Embryonic facial prominence (tissue), 1 donor: ENCODE results near the gene MAX.
"Not testable (repeated sequence)": the region's sequence is repeated elsewhere in the genome, so short reads cannot be mapped to it uniquely, and the experiment has no call there.

ENCODE experiments used
- DNase-seq: peaks from one replicate; pipeline ENCODE4 v3.0.0-alpha.2; 2016; ENCODE audit errors: extremely low spot score

Gene MAX

DNA sequence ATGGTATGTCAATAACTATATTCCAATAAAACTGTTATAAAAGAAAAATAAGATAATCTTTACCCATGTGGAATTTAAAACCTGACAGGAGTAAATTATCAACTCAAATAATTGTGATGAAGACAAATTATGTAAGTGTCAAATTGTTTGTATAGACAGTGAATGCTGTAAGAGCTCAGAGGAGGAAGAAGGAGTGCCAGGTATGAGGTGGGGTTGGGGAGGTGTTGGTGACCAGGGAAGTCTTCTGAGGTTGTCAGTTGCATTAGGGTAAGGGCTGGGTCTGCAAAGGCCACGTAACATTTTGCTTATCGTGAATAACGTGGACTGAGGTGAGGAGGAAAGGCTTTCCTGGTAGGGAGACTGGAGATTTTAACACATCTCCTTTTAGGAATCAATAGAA, 2.5 kb upstream of the MAX start:
- DNase-seq, result no peak

- no peak for DNase-seq
Measured at GRCh38 chr14:65103150-65103760, 938 bp upstream of the MAX start.

DNA sequence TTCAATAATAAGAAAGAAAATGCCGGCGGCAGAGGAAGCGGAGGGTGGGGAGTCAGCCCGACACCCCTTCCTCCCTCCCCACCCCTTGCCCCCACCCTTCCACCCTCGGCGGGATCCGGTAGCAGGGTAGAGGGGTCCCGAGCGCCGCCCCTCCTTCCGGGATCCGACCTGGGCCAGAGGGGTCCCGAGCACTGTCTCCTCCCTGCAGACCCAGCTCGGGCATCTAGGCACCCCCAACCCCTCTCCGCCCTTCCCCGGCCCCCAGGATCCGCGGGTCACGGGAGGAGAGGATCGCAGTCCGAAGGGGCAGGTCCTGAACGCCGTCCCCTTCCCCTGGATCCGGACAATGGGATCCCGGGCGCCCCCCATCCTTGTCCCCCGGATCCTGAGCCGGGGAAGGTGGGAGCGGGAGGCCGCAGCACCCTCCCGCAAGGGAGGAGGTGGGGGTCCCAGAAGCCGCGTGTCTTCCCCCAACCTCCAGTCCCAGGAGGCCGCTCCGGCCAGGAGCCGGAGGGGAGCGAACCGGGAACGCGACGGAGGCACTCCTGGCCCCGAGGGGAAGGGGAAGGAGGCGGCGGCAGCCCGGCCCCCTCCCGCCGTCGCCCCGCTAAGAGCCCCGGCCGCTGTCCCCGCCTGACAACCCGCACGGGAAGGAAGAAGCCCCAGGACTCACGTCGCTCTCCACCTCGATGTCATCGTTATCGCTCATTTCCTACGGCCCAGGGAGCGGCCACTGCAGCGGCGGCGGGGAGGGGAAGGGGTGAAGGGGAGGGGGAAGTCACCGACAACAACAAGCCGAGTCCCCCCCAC, 481 bp downstream of the MAX start:
- DNase-seq, result no peak

- no peak for DNase-seq
Measured at GRCh38 chr14:65100922-65101541, 1.3 kb downstream of the MAX start.

DNA sequence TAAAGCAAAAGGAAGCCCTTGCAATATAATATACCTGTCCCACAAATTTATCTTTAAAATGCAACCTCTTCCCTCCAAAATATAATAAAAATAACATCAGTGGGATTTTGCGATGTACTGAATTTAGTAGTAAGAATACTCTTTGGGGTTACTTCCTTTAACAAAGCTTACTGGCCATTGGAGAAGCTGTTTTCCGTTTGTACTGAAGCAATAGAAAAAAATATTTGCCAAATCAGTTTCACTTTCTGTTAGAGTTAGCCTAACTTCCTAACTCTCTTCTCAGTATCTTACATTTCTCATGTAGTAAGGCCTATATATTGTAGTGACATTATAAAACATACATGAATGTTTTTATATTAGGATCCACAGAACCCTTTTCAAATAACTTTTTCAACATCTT, 3.7 kb downstream of the MAX start:
- DNase-seq, result no peak

DNA sequence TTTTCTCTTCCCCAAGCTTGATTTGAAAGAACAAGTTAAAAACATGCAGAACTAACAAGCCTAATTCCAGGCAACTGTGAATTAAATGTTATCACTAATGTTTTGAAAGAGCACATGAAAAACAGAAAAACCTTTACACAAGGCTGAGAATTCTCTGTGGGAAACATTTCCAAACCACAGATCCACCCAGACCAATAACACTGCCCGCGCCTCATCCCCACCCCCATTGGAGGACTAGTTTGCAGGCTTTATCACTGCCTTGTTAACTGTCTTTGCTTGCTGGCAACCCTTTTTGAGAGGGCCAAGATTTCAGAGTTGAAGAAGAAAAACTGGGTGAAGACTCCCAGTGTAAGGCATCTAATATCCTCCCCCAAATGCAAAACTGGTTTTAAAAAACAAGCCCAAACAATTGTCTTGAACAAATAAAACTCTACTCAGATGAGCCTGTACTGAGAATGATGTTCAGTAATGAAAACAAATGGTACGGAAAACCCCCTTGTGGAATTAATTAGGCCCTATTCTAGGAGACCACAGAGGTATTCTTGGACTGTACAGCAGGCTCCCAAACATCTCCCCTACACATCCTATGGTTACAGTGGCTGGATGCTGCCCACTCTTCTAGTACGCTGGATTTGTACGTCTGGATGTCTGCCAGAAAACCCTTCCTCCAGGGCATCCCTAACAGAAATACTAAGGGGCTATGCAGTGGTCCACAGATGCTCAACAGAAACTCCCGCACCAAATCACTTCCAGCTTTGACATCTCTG, 5.8 kb downstream of the MAX start:
- DNase-seq, result peak; percentile 14

GRCh38 chr14:65095633-65096205, 6.6 kb downstream of the MAX start:
- no peak for DNase-seq

- no peak for DNase-seq
Measured at GRCh38 chr14:65092349-65092748, 10.0 kb downstream of the MAX start.

DNA sequence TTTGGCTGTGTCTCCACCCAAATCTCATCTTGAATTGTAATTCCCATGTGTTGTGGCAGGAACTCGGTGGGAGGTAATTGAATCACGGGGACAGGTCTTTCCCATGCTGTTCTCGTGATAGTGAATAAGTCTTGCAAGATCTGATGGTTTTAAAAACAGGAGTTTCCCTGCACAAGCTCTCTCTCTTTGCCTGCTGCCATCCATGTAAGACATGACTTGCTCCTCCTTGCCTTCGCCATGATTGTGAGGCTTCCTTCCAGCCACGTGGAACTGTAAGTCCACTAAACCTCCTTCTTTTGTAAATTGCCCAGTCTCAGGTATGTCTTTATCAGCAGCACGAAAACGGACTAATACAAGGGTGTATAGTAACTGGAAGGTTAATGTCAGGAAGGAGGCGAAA, 14.5 kb downstream of the MAX start:
- DNase-seq, result not testable (repeated sequence)

GRCh38 chr14:65086686-65087085, 15.6 kb downstream of the MAX start:
- DNase-seq, result not testable (repeated sequence)

GRCh38 chr14:65084554-65085505, 17.5 kb downstream of the MAX start:
- no peak for DNase-seq

GRCh38 chr14:65082930-65083329, 19.4 kb downstream of the MAX start:
- no peak for DNase-seq

DNA sequence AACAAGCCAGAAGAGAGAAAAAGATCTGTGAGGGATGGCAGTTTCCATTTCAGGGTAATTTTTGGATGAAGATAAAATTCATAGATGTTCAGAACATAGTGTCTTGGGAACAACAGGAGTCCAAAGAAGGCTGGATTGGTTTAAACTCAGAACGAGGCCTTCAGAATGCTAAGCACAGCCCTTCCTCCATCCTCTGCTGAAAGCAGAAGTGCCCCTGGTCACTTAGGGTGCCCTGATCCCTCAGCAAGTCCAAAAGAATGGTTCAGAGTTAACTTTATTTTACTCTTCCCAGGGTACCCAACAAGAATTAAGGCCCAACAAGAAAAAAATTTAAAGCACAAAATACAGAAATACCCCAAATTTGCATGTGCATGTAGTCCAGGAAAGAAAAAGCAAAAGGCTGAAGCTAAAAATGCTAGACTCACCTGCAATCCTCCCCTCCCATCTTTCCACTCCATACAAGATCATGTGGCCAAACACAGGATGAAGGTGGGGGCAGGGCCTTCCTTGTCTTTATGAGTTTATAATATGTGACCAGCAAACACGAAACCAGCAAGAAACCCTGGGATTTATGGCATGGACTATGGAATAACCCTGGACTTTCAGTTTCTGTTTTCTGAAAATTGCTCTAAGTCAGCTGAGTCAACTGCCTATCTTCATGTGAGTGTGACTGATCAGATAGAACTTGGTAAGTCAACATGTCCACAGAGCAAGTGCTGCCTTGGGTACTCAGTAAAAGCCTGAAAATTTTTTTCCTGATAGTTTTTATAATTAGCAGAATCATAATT, 21.2 kb downstream of the MAX start:
- DNase-seq, result no peak

DNA sequence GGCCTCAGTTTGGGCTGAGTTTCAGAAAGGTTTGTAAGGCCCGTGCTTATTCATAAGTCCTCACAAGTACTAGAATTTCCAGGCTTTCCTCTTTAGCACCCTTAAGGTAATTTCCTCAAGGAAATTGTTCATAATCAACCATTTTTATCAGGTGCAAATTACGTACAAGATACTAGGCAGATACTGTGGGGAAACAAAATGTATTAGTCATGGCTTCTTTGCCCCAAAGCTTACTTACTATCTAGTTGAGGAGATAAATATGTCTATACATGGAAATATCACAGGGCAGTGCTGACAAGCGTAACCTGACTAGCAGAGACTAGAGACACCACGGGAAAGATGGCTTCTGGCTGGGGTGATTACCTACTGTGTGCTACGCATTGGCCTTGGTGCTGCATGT, 22.5 kb downstream of the MAX start:
- no peak for DNase-seq

- DNase-seq, result no peak
Measured at GRCh38 chr14:65079201-65079600, 23.1 kb downstream of the MAX start.

DNA sequence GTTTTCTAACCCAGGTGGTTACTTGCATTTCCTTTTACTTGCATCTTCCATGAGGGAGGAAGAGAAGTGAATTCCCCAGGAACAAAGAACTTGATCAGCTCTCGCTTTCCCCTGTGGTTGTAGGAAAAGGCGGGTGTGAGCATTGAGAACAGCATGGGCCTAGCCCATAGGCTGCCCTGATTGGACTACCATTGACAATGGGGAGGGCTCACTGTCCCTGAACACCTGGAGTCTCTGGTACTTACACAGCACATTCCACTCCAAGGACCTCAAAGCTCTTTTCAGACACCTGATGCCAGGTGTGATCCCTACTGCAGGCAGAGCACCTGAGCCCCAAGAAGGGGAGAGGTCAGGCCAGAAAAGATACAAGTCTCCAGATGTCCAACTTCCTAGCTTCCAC, 25.0 kb downstream of the MAX start:
- no peak for DNase-seq

GRCh38 chr14:65075628-65076325, 26.5 kb downstream of the MAX start:
- no peak for DNase-seq

GRCh38 chr14:65074449-65075150, 27.7 kb downstream of the MAX start:
- no peak for DNase-seq
